Measurements from ENCODE around the gene CBX4. TPM values are rescaled to one million over a fixed set of nuclear protein-coding genes. Genes with fewer than 3 reads are reported as not detected.

CBX4 gene
- total RNA-seq, 1 donor from 2014 or later: 20.2 TPM

GRCh38 chr17:79792341-79792871 lies 46.8 kb downstream of the CBX4 start:
- no peak for TF ChIP-seq CTCF (IDR thresholded peaks at IDR 0.05)
- Histone ChIP-seq H3K36me3 (no peaks in the 10 kb centered on the region), H3K9me3 (no peaks in the 10 kb centered on the region), H3K4me1 (peaks cover 16% of the 10 kb centered on the region), H3K27me3 (peaks cover 62% of the 10 kb centered on the region), H3K4me3 (peak overlapping the region; percentile 43), H3K27ac (no peak overlapping the region)
- DNase-seq (no peak), ATAC-seq (no peak)
- intact Hi-C loops (cut with DNase I): no loop called here

- ATAC-seq: no peak
- Histone ChIP-seq H3K4me1 (peaks cover 16% of the 10 kb centered on the region), H3K36me3 (no peaks in the 10 kb centered on the region), H3K9me3 (no peaks in the 10 kb centered on the region), H3K27me3 (peaks cover 69% of the 10 kb centered on the region), H3K27ac (no peak overlapping the region), H3K4me3 (no peak overlapping the region)
- no peak for TF ChIP-seq CTCF (IDR thresholded peaks at IDR 0.05)
- peak; percentile 60 for DNase-seq
- intact Hi-C loops (cut with DNase I): no loop called here
These were observed 47.5 kb downstream of the CBX4 start for GRCh38 chr17:79791735-79792161.

GRCh38 chr17:79790805-79791734 lies 48.2 kb downstream of the CBX4 start:
- intact Hi-C loops (cut with DNase I): no loop called here
- peak; percentile 62 for DNase-seq

GRCh38 chr17:79789943-79790804 lies 49.1 kb downstream of the CBX4 start:
- Histone ChIP-seq H3K27me3 (peaks cover 79% of the 10 kb centered on the region), H3K36me3 (no peaks in the 10 kb centered on the region), H3K9me3 (no peaks in the 10 kb centered on the region), H3K4me1 (peaks cover 16% of the 10 kb centered on the region), H3K27ac (no peak overlapping the region), H3K4me3 (no peak overlapping the region)
- ATAC-seq (peak; percentile 85), DNase-seq (peak; percentile 79)
- intact Hi-C loops (cut with DNase I): loop anchor here (10.0 kb wide), 2 partner anchors 125 to 185 kb away; no protein-coding TSS in a partner anchor
- peak; percentile 80 for TF ChIP-seq CTCF (IDR thresholded peaks at IDR 0.05)

More at GRCh38 chr17:79790805-79791734, 48.2 kb downstream of the CBX4 start:
- peaks cover 75% of the 10 kb centered on the region for H3K27me3 ChIP-seq
- H3K27ac ChIP-seq: no peak overlapping the region
- peaks cover 16% of the 10 kb centered on the region for H3K4me1 ChIP-seq
- no peak for ATAC-seq
- H3K4me3 ChIP-seq: no peak overlapping the region
- TF ChIP-seq CTCF (IDR thresholded peaks at IDR 0.05): no peak
- H3K36me3 ChIP-seq: no peaks in the 10 kb centered on the region
- no peaks in the 10 kb centered on the region for H3K9me3 ChIP-seq
